ENCODE results near the gene FGF21.

Gene FGF21, protein sequence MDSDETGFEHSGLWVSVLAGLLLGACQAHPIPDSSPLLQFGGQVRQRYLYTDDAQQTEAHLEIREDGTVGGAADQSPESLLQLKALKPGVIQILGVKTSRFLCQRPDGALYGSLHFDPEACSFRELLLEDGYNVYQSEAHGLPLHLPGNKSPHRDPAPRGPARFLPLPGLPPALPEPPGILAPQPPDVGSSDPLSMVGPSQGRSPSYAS

DNA sequence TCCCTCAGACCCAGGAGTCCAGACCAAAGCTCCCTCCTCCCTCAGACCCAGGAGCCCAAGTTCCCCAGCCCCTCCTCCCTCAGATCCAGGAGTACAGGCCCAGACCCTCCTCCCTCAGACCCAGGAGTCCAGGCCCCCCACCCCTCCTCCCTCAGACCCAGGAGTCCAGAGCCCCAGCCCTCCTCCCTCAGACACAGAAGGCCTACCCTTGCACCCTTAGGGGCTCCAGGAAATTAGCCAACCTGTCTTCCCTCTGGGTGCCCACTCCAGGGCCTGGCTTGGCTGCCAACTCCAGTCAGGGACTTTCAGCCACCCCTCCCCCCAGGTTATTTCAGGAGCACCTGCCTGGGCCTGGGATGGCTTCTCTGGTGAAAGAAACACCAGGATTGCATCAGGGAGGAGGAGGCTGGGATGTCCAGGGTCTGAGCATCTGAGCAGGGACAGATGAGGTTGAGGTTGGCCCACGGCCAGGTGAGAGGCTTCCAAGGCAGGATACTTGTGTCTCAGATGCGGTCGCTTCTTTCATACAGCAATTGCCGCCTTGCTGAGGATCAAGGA lies at the start of gene FGF21:
FGF21 (plus strand) TSS at position 441 of the 558 bp plus-strand sequence. CDS start 713 bp downstream, outside the sequence.
- H3K27me3 ChIP-seq (replicated peaks; ENCODE audit: control insufficient read depth, insufficient read depth, low read length), result no peaks in the 10 kb centered on the region; the same call in 1 of the 2 replicates
- TF ChIP-seq, protein P1, sequence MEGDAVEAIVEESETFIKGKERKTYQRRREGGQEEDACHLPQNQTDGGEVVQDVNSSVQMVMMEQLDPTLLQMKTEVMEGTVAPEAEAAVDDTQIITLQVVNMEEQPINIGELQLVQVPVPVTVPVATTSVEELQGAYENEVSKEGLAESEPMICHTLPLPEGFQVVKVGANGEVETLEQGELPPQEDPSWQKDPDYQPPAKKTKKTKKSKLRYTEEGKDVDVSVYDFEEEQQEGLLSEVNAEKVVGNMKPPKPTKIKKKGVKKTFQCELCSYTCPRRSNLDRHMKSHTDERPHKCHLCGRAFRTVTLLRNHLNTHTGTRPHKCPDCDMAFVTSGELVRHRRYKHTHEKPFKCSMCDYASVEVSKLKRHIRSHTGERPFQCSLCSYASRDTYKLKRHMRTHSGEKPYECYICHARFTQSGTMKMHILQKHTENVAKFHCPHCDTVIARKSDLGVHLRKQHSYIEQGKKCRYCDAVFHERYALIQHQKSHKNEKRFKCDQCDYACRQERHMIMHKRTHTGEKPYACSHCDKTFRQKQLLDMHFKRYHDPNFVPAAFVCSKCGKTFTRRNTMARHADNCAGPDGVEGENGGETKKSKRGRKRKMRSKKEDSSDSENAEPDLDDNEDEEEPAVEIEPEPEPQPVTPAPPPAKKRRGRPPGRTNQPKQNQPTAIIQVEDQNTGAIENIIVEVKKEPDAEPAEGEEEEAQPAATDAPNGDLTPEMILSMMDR (IDR thresholded peaks at IDR 0.05; ENCODE audit: insufficient read depth, low read length, poor library complexity, severe bottlenecking), result no peak
- H3K36me3 ChIP-seq (ENCODE audit: control insufficient read depth, insufficient read depth, low read length), result no peaks in the 10 kb centered on the region
- DNase-seq (ENCODE audit: extremely low read depth, insufficient read length), result no peak
- H3K4me3 ChIP-seq (replicated peaks; ENCODE audit: low read depth, low read length), result no peak within 1 kb of the TSS

DNA sequence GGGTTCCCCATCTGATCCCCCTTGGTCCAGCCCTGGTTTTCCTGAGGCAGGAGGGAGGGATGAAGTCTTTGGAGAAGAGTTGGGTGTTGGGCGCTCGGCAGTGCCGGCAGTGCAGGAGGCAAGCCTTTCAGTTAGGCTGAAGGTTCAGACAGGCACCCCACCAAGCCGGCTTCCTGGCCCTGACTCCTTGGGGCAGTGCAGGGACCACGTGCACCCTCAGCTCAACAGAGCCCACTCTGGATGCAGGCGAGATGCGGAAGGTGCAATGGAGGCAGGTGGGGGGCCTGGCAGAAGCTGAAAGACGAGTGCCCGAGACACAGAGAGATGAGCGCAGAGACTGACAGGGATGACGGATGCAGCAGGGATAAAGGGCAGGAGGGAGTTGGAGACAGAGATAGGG lies 46.9 kb upstream of the FGF21 start:
- no peak for DNase-seq (ENCODE audit: extremely low read depth, insufficient read length)
- TF ChIP-seq, protein P1 (IDR thresholded peaks at IDR 0.05; ENCODE audit: insufficient read depth, low read length, poor library complexity, severe bottlenecking), result no peak
- no peaks in the 10 kb centered on the region for H3K36me3 ChIP-seq (ENCODE audit: control insufficient read depth, insufficient read depth, low read length)

DNA sequence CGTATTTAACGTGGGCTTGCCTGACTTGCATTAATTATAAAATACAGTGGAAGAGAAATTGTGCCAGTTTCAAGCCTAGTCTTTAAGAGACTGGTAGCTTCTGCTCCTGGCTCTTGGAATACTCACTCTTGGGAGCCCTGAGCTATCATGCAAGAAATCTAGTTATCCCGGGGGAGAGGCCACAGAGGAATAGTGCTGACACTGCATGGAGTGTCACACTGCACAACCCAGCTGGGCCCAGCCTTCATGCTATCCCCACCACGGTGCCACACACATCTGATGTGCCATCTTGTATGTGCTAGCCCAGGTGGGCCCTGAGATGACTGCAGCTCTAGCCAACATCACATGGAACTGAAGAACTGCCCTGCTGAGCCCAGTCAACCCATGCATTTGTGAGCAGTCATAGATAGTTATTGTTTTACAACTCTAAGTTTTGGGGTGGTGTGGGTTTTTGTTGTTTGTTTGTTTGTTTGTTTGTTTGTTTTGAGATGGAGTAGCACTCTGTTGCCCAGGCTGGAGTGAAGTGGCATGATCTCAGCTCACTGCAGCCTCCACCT lies 44.1 kb upstream of the FGF21 start:
- TF ChIP-seq, protein P1 (IDR thresholded peaks at IDR 0.05; ENCODE audit: insufficient read depth, low read length, poor library complexity, severe bottlenecking), result no peak

More for the DNA sequence above, 46.9 kb upstream of the FGF21 start:
- H3K27me3 ChIP-seq (replicated peaks; ENCODE audit: control insufficient read depth, insufficient read depth, low read length), result no peaks in the 10 kb centered on the region
- no peak overlapping the region for H3K4me3 ChIP-seq (replicated peaks; ENCODE audit: low read depth, low read length)

DNA sequence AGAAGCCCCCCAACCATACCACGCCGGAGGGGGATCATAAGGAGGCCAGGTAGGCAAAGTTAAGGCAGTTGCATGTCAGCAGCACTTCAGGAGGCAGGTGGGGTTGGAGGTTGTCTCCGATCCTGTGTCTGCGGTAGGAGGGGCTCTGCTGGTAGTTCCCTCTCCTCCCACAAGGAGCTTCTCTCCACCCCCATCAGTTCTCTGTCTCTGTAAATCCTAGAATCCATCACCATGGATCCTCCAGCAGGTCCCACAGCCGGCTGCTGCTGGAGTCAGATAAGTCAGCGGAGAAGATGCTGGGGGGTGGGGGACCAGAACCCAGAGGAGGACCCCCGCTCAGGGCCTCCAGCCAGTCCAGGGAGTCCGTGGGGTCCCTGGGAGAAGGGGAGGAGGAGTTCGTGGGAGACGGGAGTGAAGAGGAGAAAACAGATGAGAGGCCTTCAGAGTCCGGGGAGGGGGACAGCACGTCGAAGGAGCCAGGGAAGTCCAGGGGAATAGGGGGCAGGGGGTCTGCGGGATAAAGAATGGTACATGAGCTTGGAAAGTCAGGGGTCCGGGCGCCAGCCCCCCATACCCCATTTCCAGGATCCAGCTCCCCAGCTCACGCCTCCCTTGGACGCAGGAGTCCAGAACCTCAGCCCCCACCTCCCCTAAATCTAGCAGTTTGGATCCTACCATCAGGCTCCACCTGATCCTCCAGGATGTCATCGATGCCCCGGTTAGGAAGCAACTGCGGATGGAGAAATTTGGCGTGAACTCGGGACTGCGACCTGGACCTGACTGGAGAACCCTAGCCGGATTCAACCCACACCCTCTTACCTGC lies 42.1 kb upstream of the FGF21 start:
- no peaks in the 10 kb centered on the region for H3K27me3 ChIP-seq (replicated peaks; ENCODE audit: control insufficient read depth, insufficient read depth, low read length)
- H3K4me3 ChIP-seq (replicated peaks; ENCODE audit: low read depth, low read length), result peak overlapping the region; percentile 87
- DNase-seq (ENCODE audit: extremely low read depth, insufficient read length), result no peak
- TF ChIP-seq, protein P1 (IDR thresholded peaks at IDR 0.05; ENCODE audit: insufficient read depth, low read length, poor library complexity, severe bottlenecking), result no peak
- H3K36me3 ChIP-seq (ENCODE audit: control insufficient read depth, insufficient read depth, low read length), result no peaks in the 10 kb centered on the region

More for the DNA sequence above, 44.1 kb upstream of the FGF21 start:
- DNase-seq (ENCODE audit: extremely low read depth, insufficient read length), result no peak
- no peaks in the 10 kb centered on the region for H3K36me3 ChIP-seq (ENCODE audit: control insufficient read depth, insufficient read depth, low read length)
- no peak overlapping the region for H3K4me3 ChIP-seq (replicated peaks; ENCODE audit: low read depth, low read length)
- H3K27me3 ChIP-seq (replicated peaks; ENCODE audit: control insufficient read depth, insufficient read depth, low read length), result no peaks in the 10 kb centered on the region

DNA sequence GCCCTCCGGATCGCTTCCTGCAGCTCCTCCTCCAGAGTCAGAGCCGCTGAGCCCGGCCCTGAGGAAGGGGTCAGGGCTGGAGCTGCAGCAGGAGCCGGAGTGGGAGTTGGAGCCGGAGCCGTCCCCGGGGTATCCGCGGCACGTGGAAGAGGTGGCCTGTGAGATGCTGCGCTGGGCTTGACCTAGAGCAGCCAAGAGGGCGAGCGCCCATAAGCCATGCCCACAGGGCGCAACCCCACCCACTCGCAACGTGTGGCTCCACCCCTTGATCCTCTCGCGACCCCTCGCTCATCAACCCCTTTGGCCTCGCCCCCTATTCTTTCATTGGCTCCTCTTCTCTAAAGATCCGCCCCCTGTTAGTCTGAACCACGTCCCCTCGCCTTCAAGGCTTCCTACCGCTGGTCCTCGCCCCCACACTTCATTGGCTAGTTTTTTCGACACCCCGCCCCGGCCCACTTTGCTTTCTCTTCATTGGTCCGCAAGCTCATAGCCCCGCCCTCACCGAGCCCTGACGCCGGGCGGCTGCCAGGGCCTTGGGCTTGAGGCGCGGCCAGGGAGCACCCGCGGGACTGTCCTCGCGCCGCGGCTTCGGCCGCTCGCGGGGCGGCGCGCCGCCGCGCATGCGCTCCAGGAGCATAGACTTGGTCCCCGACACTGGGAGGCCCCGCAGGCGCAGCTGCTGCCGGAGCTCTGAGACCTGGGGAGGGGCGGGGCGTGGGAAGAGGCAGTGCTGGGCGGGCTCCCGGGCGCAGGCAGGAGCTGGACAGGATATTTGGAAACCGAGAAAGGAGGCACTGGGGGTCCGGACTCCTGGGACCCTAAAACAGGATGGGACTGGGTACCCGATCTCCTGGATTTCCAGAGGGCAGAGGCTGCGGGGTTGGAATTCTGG lies 41.2 kb upstream of the FGF21 start:
- peak; percentile 100 for DNase-seq (ENCODE audit: extremely low read depth, insufficient read length)
- Histone ChIP-seq H3K36me3 (ENCODE audit: control insufficient read depth, insufficient read depth, low read length) (no peaks in the 10 kb centered on the region), H3K4me3 (replicated peaks; ENCODE audit: low read depth, low read length) (peak overlapping the region; percentile 87), H3K27me3 (replicated peaks; ENCODE audit: control insufficient read depth, insufficient read depth, low read length) (no peaks in the 10 kb centered on the region)
- TF ChIP-seq, protein P1 (IDR thresholded peaks at IDR 0.05; ENCODE audit: insufficient read depth, low read length, poor library complexity, severe bottlenecking), result peak; percentile 0
